ENCODE data around the gene TMEM117. TPM values are rescaled to one million over a fixed set of nuclear protein-coding genes. Genes with fewer than 3 reads are reported as not detected.

TMEM117 gene
- total RNA-seq, 6 experiments from 2014 or later = 5.5 to 8.8 (median 7.0) TPM

DNA sequence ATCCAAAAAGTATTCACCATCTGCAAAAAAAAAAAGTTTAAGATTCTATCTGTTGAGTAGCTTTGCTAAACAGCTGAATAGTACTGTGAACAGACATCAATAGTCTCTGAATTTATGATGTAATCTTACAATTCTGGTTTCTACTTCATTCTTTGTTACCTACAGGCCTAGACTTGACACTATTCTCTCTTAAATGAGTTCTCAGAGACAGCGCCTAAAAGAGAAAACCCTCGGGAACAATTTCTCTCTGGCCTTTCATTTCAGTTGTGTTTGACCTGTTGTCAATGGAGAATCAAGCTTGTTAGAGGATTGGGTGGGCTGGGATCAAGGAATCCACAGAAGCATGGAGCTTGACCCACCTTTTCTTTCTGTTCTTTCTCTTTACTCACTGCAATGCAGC, 23.8 kb upstream of the TMEM117 start:
- Mint-ChIP-seq H3K4me1 (ENCODE audit: low read depth) (peaks cover 19% of the 10 kb centered on the region), H3K36me3 (ENCODE audit: low read depth) (no peaks in the 10 kb centered on the region), H3K4me3 (no peak overlapping the region), H3K9me3 (no peaks in the 10 kb centered on the region), H3K27me3 (ENCODE audit: insufficient read depth) (no peaks in the 10 kb centered on the region), H3K27ac (no peak overlapping the region)
- TF ChIP-seq, protein P1, sequence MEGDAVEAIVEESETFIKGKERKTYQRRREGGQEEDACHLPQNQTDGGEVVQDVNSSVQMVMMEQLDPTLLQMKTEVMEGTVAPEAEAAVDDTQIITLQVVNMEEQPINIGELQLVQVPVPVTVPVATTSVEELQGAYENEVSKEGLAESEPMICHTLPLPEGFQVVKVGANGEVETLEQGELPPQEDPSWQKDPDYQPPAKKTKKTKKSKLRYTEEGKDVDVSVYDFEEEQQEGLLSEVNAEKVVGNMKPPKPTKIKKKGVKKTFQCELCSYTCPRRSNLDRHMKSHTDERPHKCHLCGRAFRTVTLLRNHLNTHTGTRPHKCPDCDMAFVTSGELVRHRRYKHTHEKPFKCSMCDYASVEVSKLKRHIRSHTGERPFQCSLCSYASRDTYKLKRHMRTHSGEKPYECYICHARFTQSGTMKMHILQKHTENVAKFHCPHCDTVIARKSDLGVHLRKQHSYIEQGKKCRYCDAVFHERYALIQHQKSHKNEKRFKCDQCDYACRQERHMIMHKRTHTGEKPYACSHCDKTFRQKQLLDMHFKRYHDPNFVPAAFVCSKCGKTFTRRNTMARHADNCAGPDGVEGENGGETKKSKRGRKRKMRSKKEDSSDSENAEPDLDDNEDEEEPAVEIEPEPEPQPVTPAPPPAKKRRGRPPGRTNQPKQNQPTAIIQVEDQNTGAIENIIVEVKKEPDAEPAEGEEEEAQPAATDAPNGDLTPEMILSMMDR (IDR thresholded peaks at IDR 0.05) = no peak
- DNase-seq = no peak

DNA sequence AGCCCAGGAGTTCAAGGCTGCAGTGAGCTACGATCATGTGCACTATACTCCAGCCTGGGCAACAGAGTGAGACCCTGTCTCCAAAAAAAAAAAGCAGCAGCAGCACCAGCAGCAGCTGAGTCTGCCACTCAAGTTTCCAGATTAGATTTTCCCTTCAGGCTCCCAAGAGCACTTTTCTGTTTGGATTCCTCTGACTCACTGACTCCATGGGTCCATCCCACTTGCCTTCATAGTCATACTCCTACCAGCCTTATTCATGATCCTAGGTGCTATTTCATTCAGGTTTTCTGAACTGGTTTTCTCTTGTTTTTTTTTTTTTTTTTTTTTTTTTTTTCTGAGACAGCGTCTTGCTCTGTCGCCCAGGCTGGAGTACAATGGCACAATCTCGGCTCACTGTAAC, 23.0 kb upstream of the TMEM117 start:
- Mint-ChIP-seq H3K27me3 (ENCODE audit: insufficient read depth) (no peaks in the 10 kb centered on the region), H3K4me3 (no peak overlapping the region), H3K36me3 (ENCODE audit: low read depth) (no peaks in the 10 kb centered on the region), H3K9me3 (no peaks in the 10 kb centered on the region), H3K27ac (no peak overlapping the region), H3K4me1 (ENCODE audit: low read depth) (peaks cover 14% of the 10 kb centered on the region)
- peak; percentile 36 for DNase-seq
- TF ChIP-seq, protein P1 (IDR thresholded peaks at IDR 0.05) = no peak

DNA sequence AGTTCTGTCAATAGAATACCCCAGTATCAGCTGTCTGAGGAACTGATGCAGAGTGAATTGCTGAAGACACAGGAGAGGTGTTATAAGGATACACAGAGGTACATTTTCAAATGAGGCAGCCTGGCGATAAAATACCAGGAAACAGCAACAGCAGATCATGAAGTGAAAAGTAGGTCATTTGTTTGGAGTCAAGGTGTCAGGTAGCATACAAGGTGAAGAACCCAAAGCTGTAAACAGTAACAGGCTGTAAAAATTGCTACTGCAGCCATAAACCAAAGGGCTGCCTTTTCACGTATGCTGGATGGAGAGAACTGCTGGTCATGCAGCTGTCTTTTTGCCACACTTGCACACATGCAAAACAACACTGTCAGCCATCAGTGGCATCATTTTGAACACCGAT, 20.5 kb upstream of the TMEM117 start:
- Mint-ChIP-seq H3K36me3 (ENCODE audit: low read depth) (no peaks in the 10 kb centered on the region), H3K4me3 (no peak overlapping the region), H3K9me3 (no peaks in the 10 kb centered on the region), H3K27ac (no peak overlapping the region), H3K4me1 (ENCODE audit: low read depth) (peaks cover 14% of the 10 kb centered on the region), H3K27me3 (ENCODE audit: insufficient read depth) (peaks cover 1% of the 10 kb centered on the region; the same call in 1 of the 2 replicates)
- DNase-seq = no peak
- TF ChIP-seq, protein P1 (IDR thresholded peaks at IDR 0.05) = no peak

DNA sequence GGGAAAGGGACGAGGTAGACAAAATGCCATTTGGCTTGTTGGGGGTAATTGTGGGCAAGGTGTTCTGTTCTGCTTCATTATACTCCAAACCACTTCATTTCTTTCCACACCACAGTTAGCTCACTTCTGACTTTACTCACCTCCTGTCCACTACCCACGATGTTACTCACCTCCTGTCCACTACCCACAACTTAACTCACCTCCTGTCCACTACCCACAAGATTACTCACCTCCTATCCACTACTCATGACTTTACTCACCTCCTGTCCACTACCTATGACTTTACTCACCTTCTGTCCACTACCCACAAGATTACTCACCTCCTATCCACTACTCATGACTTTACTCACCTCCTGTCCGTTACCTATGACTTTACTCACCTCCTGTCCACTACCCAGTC, 19.7 kb upstream of the TMEM117 start:
- peaks cover 1% of the 10 kb centered on the region; the same call in 1 of the 2 replicates for H3K27me3 Mint-ChIP-seq (ENCODE audit: insufficient read depth)
- TF ChIP-seq, protein P1 (IDR thresholded peaks at IDR 0.05) = no peak
- H3K4me3 Mint-ChIP-seq = no peak overlapping the region
- peaks cover 14% of the 10 kb centered on the region for H3K4me1 Mint-ChIP-seq (ENCODE audit: low read depth)
- no peak for DNase-seq
- no peaks in the 10 kb centered on the region for H3K36me3 Mint-ChIP-seq (ENCODE audit: low read depth)
- H3K27ac Mint-ChIP-seq = no peak overlapping the region
- H3K9me3 Mint-ChIP-seq = no peaks in the 10 kb centered on the region

DNA sequence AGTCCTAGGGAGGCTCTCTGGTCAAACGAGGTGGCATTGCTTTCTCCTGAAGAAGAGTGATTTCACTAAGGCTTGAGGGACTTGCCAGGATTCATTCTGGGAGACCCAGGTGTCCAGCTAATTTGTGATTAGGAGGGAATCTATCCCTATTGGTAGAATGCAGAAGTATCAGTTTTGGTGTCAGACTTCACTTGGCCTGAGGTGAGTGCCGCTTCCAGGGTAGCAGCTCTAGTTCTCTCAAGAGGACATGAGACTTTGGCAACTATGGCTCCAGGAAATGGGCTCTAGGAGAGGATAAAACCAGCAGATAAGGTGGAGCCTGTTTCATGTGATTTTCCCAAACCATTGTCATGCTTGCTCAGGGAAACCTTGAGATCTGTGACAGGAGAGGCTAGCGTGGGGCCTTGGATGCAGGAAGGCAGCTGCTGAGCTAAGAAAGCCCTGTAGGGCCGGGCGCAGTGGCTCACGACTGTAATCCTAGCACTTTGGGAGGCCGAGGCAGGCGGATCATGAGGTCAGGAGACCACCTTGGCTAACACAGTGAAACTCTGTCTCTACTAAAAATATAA, 11.6 kb upstream of the TMEM117 start:
- no peak overlapping the region for H3K27ac Mint-ChIP-seq
- H3K4me3 Mint-ChIP-seq = no peak overlapping the region
- H3K27me3 Mint-ChIP-seq (ENCODE audit: insufficient read depth) = no peaks in the 10 kb centered on the region; the same call in 1 of the 2 replicates
- TF ChIP-seq, protein P1 (IDR thresholded peaks at IDR 0.05) = no peak
- no peak for DNase-seq
- H3K9me3 Mint-ChIP-seq = no peaks in the 10 kb centered on the region
- no peaks in the 10 kb centered on the region for H3K36me3 Mint-ChIP-seq (ENCODE audit: low read depth)
- H3K4me1 Mint-ChIP-seq (ENCODE audit: low read depth) = peaks cover 13% of the 10 kb centered on the region

All from HFFc6 (cell line).